GM21515 (cell line): ENCODE data around the gene ACKR2.

ENCODE experiments used
- ATAC-seq: cut with Tn5 transposase; IDR thresholded peaks from one replicate; pipeline ENCODE4 v1.9.1; 2021; ENCODE audit not compliant: unreplicated experiment

Gene ACKR2

GRCh38 chr3:42809202-42809601, at the start of gene ACKR2:
ACKR2 (plus strand) TSS chr3:42809445; CDS start chr3:42864503, 55,058 bp downstream.
- no peak for ATAC-seq

- ATAC-seq: no peak
Measured at GRCh38 chr3:42762046-42762724, 47.1 kb upstream of the ACKR2 start.

- no peak for ATAC-seq
Measured at GRCh38 chr3:42763021-42763420, 46.2 kb upstream of the ACKR2 start.

GRCh38 chr3:42764115-42764514, 45.1 kb upstream of the ACKR2 start:
- ATAC-seq: no peak

- ATAC-seq: no peak
Measured at GRCh38 chr3:42764561-42765295, 44.5 kb upstream of the ACKR2 start.

- no peak for ATAC-seq
Measured at GRCh38 chr3:42769477-42770131, 39.6 kb upstream of the ACKR2 start.

GRCh38 chr3:42771271-42771670, 38.0 kb upstream of the ACKR2 start:
- ATAC-seq: no peak

GRCh38 chr3:42772670-42773408, 36.4 kb upstream of the ACKR2 start, which contains the start of gene CCDC13:
CCDC13 (minus strand) TSS chr3:42773253; CDS start chr3:42758345, 14,908 bp downstream.
- ATAC-seq: peak; percentile 99

GRCh38 chr3:42773409-42773751, 35.9 kb upstream of the ACKR2 start:
- ATAC-seq: peak; percentile 6

- ATAC-seq: no peak
Measured at GRCh38 chr3:42778644-42779043, 30.6 kb upstream of the ACKR2 start.

- no peak for ATAC-seq
Measured at GRCh38 chr3:42780398-42780797, 28.8 kb upstream of the ACKR2 start.

- no peak for ATAC-seq
Measured at GRCh38 chr3:42780892-42781700, 28.1 kb upstream of the ACKR2 start.

GRCh38 chr3:42786212-42786611, 23.0 kb upstream of the ACKR2 start:
- ATAC-seq: no peak

GRCh38 chr3:42786631-42787030, 22.6 kb upstream of the ACKR2 start:
- no peak for ATAC-seq

GRCh38 chr3:42790714-42791229, 18.5 kb upstream of the ACKR2 start:
- ATAC-seq: no peak

- ATAC-seq: no peak
Measured at GRCh38 chr3:42795621-42796181, 13.5 kb upstream of the ACKR2 start.

- no peak for ATAC-seq
Measured at GRCh38 chr3:42796332-42796885, 12.8 kb upstream of the ACKR2 start.

- ATAC-seq: no peak
Measured at GRCh38 chr3:42799376-42799775, 9.9 kb upstream of the ACKR2 start.

- ATAC-seq: no peak
Measured at GRCh38 chr3:42800251-42800650, 9.0 kb upstream of the ACKR2 start.
